Inflammatory macrophage (primary cell): ENCODE measurements around the gene RELN.
"Not testable (repeated sequence)": the region's sequence is repeated elsewhere in the genome, so short reads cannot be mapped to it uniquely, and the experiment has no call there.

Source experiments
- DNase-seq, 2 donors: peaks; one replicate each; pipeline ENCODE4 v3.0.0-alpha.2; 2020 to 2022
- total RNA-seq, 18 experiments: gene quantifications; one replicate each; lab custom pipeline; 2026; ENCODE audit warnings: mixed read lengths in 6 of 18, inconsistent platforms in 2 of 18; lab: John Stamatoyannopoulos, UW

Gene RELN
- total RNA-seq, result 0 to 2.6 (median 0.08) reads per million in 18 experiments

DNA sequence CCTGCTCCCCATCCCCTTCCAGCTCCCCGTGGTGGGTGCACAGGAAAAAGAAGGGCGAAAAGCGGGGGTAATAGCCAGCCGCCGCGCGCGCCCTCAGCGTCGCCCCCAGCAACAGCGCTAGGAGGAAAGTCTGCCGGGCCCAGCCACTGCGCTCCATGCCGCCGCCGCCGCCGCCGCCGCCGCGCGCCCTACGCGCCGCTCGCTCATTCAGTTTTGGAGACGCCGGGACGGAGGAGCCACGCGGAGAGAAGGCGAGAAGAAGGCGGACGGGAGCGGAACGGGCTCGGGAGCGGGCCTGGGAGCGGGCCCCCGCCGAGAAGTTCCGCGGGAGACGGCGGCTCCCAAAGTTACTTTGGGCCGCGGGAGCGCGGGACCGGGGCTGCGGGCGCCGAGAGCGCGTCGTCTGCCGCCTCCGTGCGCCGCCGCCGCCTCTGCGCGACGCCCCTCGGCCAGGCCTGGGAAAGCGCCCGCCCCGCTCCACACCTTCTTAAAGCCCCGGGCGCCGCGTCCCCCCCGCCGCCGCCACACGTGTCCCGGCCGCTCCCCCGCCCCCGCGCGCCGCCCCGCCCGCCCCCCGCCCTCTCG is at the start of gene RELN:
Gene RELN (minus strand): TSS at position 459 of the 585 bp plus-strand sequence. CDS start 302 bp downstream, at position 157.
- DNase-seq, result no peak

DNA sequence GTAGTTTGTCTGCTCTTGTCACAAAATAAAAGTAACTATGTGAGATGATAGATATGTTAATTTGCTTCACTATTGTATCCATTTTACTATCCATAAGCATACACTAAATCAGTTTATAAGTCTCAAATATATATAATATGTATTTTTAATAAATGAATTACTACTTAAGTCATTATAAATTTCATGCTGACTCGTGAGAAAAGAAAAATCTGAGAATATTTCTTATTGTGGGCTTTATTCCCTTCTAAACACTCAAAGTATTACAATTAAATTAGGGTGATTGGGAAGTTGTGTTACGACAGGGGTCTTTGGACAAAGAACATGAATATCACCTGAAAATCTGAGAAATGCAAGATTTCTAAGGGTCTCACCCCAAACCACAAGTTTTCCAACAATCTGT is 48.7 kb upstream of the RELN start:
- DNase-seq, result no peak

DNA sequence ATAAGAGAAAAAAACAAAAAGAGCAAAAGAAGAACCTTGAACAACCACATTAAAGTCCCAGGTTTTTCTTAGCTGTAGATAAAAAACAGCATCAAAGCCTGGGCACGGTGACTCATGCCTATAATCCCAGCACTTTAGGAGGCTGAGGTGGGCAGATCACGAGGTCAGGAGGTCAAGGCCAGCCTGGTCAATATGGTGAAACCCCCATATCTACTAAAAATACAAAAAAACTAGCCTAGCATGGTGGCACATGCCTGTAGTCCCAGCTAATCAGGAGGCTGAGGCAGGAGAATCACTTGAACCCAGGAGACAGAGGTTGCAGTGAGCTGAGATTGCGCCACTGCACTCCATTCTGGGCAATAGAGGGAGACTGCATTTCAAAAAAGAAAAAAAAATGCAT is 47.4 kb upstream of the RELN start:
- not testable (repeated sequence) for DNase-seq

DNA sequence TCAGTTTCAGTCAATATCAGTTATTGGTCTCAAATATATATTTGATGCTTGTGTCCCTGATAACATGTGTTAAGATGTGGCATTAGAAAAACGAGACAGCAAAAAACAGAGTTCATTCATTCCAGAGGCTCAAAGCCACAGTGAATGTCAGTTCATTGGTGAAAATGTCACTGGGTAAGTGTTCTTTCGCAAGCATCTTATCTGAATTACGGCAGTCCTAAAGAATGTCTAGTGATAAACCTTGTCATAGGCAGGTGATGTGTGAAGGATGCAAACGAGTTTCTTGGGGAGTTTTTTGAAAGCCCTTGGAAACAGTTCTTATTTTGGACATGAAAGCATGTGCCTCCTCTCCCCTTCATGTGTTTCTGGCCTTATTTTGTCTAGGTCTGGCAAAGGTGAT is 45.9 kb upstream of the RELN start:
- DNase-seq, result no peak

DNA sequence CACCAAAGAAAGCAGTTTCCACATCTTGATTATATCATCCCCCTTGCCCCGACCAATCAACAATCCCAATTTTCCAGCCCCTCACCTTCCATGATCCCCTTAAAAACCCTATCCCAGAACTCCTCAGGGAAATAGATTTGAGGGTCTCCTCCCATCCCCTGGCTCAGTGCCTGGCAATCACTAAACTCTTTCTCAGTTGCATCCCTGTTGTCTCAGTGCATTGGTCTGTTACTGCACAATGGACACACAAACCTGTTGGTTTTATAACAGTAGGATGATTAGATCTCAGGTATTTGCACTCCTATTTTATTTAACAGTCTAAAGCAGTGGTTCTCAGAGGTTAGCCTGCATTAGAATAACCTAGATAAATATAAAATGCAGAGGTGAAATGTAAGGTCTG is 45.2 kb upstream of the RELN start:
- DNase-seq, result no peak

DNA sequence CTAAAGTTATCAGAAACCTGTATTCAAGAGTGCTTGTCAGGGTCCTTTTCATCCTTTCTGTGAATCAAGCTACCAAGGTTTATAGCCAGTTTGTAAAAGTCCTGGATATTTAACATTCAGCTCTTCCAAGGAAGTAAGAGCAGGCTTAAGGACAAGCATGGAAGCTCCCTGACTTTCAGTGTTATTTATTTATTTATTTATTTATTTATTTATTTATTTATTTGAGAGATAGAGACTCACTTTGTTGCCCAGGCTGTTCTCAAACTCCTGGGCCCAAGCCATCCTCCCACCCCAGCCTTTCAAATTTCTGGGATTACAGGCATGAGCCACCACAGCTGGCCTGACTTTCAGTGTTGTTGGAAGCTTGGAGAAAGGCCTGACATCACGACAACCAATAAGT is 44.4 kb upstream of the RELN start:
- DNase-seq, result no peak

DNA sequence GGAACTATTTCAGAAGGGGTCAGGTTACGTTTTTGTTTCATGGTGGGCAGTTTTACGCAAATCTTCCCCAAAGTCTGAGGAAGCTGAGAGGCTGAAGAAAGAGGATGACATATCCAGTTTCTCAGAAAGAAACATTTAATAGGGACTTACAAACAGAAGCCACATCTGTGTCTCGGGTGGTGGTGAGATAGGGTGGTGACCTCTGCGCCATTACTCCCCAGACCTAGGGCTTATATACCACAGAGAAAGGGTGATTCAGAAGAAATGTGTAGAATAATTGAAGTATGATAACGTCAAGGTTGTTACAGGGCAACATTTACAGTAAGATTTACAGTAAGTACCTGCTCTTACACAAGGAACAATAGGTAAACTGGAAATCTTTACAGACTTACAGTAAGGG is 43.0 kb upstream of the RELN start:
- DNase-seq, result no peak

DNA sequence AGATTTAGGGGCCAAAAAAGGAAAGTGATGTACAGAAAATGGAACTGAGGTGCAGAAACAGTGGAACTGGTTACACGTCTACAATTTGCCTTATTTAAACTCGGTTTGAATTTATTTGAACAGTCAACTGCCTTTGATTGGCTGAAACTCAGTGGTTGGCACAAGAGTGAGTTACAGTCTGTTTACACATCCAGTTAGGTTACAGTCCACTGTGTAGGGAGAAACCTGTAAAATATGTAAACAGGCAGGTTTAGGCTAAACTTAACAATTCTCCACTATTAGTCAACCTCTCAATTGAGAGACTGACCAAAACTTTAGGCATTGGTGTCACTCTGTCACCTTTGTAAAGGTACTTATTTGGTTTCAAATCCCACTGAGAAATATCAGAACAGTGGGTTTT is 40.3 kb upstream of the RELN start:
- DNase-seq, result no peak

DNA sequence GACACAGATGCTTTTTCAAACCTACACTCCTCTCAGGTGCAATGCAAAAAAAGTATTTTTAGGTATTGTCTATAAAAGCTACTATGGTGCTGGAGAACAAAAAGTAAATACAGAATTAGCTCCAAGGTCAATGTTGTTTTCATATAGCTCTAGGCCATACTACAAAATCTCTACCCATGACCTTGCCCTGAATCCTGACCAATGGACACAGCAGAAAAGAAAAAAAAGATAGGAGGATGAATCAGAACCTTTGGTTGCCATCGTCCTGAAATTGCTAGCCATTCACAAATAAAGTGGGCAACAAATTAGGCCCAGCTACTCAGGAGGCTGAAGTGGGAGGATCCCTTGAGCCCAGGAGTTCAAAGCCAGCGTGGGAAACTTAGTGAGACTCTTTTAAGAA is 35.2 kb upstream of the RELN start:
- DNase-seq, result no peak

DNA sequence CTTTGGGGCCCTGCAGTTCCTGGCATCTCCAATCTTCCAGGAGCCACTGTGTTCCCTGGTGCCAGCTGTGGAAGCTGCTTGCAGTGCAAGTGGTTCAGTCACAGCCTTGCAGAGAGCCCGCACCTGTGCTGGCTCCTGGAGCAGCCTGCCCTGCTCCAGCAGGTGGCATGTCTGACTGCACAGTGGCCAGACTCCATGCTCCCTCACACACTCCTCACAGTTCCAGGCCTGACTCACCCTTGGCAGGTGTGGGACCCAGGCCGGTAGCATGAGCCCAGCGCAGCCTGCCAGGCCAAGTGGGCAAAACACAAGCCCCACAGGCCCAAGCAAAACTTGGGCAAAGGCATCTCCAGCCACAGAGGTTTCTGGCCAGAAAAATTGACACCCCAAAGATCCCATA is 33.6 kb upstream of the RELN start:
- DNase-seq, result no peak

DNA sequence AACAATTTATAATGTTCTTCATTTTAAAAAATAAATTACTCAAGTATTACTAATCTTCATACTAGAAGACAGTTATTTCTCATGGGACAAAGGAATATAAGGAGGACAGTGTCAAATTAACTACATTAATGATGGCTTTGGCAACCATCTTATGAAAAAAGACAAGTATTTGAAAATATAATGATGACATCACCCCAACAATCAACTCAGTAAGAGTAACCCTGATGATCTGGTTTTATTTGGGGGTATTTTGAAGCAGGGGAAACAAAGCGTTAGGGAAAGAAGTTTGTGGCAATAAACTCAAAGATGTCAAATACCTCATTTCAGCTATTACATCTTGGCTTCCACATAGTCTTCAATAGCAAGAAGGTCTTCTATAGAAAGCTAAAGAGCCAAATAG is 29.0 kb upstream of the RELN start:
- DNase-seq, result no peak

DNA sequence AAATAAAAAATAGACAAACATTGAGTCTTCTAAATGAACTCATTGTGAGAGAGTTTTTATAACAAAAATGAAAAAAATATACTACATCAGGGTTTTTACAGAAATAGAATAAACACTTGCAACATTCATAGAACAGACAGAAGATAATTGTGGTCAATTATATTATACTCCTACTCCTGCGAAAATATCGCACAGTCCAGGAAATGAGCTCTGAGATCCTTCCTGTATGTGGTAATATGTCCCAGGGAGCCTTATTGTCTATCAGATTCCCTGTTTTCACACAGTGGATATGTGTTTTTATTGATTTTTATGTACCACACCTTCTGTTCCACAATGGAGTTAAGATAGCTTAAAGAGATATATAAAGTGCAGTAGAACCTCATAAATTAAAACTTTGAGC is 27.5 kb upstream of the RELN start:
- no peak for DNase-seq

DNA sequence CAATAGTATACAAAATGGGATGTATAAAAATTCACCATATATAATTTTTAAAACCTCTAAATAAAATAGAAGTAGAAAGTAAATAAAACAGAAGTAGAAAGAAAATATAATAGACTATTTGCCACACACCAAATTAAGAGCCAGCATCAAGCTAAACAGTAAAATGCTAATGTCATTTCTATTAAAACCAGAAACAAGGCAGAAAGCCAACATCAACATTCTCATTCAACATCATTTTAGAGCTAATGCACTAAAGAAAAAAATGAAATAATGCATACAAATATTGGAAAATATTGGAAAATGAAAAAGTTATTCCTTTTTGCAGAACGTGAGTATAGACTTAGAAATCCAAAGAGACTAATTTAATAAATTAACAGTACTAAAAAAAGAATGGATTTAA is 23.4 kb upstream of the RELN start:
- no peak for DNase-seq

DNA sequence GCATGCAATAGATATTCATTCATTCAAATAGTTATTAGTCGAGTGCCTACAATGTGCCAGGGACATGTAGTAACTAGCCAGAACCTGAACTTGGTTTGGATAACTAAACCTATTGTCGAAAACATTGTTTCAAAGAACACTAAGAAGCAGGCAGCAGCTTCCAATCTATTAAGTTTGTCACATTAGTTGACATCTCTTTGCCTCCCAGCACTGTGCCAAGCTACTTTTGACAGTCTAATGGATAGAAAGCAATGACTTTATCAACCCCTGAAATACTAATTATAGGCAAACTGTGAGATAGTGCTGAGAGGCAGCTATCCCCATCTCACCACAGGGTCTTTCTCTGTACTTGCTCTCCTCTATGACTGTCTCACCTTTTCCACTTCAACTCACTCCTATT is 22.4 kb upstream of the RELN start:
- no peak for DNase-seq

DNA sequence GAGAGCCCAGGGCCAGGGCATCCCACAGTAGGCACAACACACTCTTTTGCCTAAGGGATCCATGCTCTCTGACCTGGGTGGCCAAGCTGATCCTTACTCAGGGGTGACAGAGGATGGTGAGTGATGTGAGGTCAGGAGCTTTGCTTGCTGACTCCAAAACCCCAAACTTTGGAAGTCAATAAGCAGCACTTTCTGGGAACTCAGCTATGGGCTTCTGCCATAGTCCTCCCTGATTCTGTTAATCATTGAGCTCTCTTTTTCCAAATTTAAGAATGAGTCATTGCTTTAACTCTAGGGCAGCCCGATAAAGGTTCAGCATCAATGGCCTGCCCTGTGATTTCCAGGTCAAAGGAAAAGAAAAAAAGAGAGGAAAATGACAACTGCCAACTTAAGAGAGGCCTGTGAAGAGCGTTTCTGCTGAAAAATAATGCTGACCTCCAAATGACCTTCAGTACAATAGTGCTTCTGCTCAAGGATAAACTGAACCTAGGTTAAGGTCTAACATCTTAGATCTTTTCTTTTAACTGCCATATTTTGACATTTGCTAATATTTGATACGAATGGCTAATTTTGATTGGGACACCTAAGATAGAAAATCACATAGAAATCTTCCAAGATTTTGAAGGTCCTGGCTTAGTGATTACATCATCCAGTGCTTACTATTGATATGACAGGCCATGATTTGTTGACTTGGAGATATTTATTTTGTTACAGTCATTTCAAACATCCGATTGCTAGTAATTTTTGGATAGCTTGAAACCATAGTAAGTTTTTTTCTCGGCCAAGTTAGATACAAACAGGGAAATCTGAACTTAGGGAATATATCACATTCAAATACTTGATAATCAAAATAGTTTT is 20.8 kb upstream of the RELN start:
- DNase-seq, result no peak

DNA sequence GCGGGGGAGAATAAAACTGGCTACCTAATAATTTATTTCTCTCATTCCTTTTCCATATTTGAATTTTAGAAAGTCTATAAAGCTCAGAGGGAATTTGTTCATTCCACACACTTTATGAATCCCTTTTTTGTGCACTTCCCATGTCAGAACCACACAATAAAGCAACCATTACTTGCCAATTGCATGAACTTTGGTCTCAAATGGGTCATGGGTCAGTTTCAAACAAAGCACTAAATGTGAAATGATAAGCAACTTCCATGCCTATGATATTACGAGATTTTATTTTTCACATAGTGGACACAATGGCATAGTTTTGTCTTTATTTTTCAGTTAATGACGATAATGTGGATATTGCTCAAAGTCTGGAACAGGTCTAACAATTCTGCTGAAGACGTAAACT is 18.6 kb upstream of the RELN start:
- DNase-seq, result no peak

DNA sequence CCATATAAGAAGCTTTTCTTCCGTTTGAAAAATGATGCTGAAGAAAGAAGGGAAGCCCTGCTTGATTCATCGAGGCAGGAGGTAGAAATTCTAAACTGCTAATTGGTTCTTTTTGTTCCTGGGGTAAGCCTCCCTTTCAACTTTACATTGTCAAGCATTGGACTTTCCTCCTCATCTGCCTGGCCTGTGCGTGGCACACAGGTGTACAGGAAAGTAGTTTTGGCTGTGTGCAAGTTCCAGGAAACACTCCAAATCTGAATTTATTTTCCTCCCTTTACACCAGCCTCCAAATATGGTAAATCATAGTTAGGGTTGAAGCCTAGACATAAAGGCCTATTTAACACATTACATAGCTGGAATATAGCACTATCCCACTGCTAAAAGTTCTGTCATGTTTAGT is 18.2 kb upstream of the RELN start:
- DNase-seq, result no peak

DNA sequence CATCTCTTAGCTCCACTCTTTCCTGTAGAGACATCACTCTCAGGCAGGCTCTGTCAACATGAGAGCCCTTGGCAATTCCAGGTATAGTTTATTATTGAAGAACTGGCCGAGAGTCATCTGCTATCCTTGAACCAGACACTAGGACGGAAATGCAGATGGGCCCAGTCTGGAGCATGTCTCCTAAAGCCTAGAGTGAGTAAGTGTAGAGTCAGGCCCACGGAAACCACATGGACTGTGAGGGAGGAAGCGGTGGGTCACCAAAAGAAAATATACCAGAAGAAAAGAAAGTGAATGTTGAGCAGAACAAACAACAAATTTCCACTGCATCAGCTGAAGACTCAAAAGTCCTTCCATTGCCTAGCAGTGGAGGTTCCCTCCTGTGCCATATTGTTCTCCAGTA is 15.7 kb upstream of the RELN start:
- no peak for DNase-seq

DNA sequence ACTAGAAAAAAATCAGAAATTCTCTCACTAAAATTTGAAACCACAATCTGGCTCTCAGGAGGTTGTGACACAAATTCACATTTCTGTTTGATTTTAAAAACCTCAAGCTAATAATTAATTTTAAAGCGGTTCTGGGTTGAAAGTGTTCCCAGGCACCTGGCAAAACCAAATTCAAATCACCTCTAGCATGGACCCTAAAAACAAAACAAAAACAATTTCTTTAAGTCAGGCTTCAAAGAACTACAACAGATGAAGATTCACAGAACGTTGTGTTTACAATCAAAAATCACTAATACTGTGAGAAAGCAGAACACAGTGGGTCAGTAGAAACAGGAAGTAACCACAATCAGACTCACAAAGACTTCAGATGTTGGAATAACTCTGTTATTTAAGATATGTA is 7.2 kb upstream of the RELN start:
- DNase-seq, result no peak

DNA sequence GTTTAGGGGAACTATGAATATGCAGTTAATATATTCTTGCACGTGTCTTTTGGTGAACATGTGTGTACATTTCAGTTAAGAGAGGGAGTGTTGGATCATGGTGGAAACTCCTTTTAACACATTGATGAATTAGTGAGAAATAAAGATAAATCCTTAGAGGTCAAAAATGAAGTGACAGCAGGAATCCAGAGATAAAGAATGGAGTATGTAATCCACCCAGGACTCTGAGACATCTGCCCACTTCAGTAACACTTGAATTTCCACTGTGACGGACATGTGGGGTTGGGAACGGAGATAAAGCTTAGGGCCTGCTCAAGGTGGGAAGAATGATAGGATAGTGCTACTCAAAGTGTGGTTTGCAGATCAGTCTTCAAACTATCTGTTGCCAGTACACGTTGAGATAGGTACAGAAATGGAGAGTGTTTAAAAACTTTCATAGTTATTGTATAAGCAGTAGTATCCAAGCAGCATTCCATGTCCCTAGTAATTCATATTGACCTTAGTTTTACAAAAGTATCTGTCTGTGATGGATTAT is 6.6 kb upstream of the RELN start:
- DNase-seq, result no peak

DNA sequence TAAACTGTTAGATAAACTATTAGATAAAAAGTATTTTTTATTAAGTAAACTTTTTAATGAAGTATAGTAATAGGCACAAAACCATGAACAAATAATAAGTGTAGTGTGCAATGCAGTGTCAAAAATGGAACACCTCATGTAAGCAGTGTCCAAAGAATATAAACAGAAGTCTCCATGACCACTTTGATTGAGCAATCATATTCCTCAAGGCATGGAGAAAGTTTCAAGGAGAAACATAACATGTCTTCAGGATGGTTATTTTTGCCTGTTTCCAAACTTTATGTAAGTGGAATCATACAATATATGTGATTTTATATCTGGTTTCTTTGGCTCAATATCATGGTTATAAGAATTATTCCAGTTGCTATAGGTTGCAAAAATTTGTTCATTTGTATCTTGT is 6.1 kb upstream of the RELN start:
- no peak for DNase-seq

DNA sequence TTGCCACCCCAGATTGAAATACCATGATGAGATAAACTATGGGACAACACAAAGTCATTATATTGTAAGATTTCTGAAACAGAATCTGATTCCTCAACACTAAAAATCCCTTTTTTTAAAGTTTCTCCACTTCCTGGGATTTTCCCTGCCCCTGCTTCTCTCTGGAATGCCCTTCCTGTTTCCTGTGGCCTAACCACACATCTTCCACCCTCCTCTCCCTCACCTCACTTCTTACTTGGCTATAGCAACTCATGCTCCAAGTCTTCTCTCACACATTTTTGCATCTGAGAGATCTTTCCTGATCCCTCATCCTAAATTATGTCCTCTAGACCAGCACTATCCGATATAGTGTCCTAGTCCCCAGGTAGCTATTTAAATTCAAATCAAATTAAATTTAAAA is 4.1 kb upstream of the RELN start:
- no peak for DNase-seq

DNA sequence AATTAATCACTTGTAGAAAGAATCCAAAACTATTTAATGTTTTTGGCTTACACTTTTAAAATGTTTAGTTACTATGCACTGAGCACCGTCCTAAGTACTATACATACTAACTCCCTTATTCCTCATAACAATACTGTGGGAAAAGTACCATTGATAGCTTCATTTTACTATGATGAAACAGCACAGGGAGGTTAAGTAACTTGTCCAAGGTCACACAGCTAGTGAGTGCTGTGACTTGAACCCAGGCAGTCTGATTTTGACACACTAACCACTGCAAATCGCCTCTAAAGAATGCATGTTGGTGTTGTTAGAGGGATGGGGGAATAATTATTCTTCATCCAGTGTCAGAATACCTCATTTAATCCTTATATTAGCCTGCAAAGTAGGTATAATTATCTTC is 1.9 kb upstream of the RELN start:
- no peak for DNase-seq

DNA sequence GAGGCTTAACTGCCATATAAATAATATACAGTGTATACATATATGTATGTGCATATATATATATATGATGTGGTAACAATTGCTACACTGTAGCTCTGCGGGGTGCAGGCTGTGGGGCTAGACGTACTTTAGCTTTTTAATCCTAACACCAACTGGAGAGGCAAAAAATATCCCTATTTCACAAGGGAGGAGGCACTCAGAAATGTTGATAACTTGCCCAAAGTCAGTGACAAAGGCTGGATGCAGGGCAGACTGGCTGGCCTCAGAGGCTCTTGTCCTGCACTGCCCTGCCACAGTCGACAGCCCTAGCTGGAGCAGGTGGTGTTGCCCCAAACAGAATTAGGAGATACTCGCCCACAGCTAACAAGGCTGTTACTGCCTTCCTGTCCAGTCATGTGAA is 1.5 kb upstream of the RELN start:
- no peak for DNase-seq
